HG03354 (cell line): Measurements from ENCODE around the gene GPR153.

ENCODE experiments used
- ATAC-seq: cut with Tn5 transposase; IDR thresholded peaks from one replicate; pipeline ENCODE4 v1.9.1; 2021; ENCODE audit warnings: mild to moderate bottlenecking; ENCODE audit not compliant: unreplicated experiment, poor library complexity, severe bottlenecking

GPR153 gene

GRCh38 chr1:6251681-6252373 lies 9.1 kb downstream of the GPR153 start:
- no peak for ATAC-seq

GRCh38 chr1:6251233-6251632 lies 9.7 kb downstream of the GPR153 start:
- no peak for ATAC-seq

- ATAC-seq, result no peak
Observed at GRCh38 chr1:6249739-6250689, 10.9 kb downstream of the GPR153 start.

- no peak for ATAC-seq
Observed at GRCh38 chr1:6248932-6249738, 11.8 kb downstream of the GPR153 start.

DNA sequence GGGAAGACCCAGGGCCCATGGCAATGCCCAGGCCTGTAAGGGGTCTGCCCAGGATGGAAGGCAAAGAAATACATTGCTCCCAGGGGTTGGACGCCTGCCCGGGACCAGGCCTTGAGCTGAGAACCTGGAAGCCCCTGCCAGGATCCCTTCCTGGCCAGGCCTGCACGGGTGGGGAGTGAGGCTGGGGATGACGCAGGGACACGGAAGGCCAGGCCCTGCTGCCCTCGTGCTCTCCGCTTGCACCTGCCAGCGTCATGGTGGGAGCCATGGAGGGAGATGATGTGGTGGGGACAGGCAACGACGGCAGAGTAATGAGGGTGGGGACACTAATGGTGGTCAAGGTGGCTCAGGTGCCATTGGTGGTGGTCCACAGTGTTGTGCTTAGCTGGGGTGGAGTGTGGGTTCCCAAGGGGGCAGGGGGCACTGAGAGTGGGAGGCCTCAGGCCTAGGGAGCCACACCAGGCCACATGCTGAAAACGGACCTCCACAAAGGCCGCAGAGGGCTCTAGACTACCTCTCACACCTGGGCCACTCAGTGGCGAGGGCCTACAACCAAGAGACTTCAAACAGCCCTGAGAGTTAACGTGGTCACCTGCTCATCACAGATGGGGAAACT lies 12.6 kb downstream of the GPR153 start:
- ATAC-seq, result no peak

DNA sequence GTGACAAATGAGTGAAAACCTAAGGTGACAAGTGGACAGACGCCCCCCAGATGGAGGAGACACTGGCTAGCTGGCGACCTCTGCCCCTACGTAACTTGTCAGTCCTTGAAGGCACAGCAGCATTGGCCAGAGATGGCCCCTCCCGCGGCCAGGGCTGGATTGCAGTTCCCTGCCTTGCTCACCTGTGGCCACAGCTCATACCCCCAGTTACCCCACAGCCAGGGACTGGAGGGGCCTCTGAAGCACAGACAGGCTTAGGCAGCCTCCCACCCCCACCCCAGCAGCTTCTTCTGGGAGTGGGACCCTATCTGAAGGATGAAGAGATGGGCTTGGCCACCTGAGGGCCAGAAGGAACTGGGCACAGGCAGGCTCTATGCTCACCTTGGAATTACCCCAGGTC lies 13.2 kb downstream of the GPR153 start:
- no peak for ATAC-seq

GRCh38 chr1:6246497-6247467 lies 14.1 kb downstream of the GPR153 start:
- ATAC-seq, result peak; percentile 57

- ATAC-seq, result no peak
Observed at GRCh38 chr1:6245869-6246496, 14.9 kb downstream of the GPR153 start.

DNA sequence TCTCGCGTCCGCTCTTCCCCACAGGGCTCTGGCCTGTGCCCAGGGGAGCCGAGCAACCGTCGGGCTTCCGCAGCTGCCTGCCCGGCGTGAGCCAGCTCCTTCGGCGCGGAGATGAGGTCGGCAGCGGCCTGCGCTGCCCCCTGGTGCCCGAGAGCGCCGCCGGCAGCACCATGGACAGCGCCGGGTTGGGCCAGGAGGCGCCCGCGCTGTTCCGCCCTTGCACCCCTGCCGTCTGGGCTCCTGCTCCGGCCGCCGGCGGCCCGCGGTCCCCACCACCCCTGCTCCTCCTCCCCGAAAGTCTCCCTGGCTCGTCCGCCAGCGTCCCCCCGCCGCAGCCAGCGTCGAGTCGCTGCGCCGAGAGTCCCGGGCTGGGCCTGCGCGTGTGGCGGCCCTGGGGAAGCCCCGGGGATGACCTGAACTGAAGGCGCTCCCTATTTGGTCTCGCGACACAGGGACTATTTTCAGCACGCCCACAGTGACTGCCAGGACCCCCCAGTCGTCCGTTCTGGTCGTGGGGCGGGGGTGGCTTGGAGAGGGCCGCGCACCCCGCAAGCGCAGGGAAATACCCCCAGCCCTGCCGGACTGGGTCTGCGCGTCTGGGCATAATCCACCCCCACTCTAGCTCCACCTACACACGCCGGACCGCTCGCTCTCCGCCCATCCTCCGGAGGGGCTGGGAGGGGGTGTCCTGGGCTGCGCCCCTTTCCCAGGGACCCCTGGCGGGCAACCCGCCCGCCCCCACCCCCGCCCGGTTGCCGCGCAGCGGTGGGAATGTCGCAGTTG lies 15.6 kb downstream of the GPR153 start:
- ATAC-seq, result no peak

GRCh38 chr1:6244401-6245049 lies 16.4 kb downstream of the GPR153 start:
- no peak for ATAC-seq

DNA sequence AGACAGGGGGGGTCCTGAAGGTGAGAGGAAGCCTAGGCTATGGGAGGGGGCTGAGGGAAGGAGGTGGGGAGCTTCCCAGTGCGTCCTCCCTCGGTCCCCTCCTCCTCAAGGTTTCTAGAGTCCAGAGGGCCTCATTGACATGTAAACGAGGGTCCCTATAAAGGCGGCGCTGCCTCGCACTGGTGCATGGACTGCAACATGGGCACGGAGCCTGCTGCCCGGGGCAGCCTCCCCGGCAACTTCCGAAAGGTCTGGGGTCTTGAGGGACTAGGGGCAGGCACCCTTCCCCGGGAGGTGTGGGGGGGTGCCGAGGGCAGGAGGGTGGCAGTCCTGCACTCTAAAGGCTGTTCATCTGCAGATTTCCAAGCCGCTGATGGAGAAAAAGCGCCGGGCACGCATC lies 16.9 kb downstream of the GPR153 start, which contains the start of gene HES3:
HES3 (plus strand) TSS at position 187 of the 400 bp plus-strand sequence; CDS start at position 374, 187 bp downstream.
- no peak for ATAC-seq

DNA sequence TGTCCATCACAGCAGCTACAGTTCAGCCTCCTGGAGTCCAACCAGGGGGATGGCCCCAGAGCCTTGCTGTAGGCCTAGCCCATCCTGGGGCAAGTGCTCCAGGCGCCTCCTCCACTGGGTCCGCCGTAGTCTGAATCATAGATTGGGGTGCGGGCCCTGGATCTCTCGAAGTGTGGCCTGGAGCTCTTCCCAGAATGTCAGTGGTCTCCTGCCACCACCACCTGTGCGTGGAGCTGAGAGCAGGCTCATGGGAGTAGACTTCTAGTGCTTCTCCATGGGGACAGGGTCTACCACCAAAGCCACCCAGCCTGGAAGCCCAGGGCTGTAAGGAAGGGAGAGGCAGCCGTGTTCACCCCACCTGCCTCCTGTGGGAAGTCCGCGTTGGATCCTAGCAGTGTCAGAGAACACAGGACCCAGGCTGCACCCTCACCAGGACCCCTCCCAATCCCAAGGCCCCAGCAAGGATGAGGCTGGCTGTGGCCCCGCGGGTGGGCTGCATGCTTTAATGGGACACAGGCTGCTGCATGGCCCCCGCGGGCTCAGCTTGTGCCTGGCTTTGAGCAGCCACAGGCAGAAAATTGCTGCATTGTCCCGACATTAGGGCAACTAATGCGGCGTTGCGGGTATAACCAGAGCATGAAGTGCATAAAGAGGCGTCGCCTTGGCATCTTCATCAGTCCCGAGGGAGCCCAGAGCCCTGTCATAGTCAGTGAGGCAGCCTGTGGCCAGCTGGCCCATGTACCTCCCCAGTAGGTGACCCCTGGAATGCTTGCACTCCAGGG lies 17.7 kb downstream of the GPR153 start:
- ATAC-seq, result no peak

- ATAC-seq, result no peak
Observed at GRCh38 chr1:6241887-6242740, 18.8 kb downstream of the GPR153 start.

DNA sequence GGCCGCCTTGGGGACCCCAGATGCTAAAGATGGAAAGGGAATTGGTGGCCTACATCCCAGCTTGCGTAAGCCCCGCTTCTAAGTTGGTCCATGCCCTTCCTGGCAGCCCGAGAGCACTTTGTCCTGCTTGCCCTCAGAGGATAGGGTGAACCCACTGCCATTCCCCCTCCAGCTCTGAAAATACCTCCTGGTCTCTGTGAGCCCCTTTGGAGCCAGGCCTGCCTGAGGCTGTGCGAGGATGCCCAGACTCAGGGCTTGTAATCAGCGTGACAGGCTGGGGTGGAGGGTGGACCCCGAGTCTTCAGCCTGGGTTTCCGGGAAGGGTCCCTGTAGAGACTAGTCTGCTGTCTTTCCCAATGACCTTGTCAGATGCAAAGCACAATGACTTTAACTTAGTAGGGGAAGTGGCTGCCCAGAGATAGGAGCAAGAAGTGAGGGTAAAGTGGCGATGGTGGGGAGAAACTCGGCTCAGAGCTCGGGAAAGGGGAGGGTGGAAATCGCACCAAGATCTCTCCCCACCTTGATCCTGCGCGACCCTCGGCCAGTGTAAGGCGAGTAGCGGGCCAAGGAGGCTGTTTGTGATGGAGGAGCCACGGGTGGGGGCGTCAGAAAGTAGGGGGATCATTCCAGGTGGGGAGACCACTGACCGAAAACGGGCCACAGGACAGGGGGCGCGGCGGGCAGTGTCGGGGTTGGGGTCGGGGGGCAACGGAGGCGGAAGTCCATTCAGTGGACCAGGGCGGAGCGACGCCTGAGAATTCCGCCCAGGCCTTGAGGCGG lies 19.6 kb downstream of the GPR153 start:
- ATAC-seq, result no peak
